Measurements from ENCODE around the gene HS1BP3. TPM values are rescaled to one million over a fixed set of nuclear protein-coding genes. Genes with fewer than 3 reads are reported as not detected.

The HS1BP3 gene
- polyA plus RNA-seq (2013, experiment 1 of 4), result 28.6 TPM
- 30.1 TPM for polyA plus RNA-seq (2013, experiment 2 of 4)
- 21.9 TPM for polyA plus RNA-seq (2013, experiment 3 of 4)
- polyA plus RNA-seq (2013, experiment 4 of 4), result 24.8 TPM

- WGBS, 2 experiments, result 2% methylated on average over 72 of the region's 72 CpGs
- H3K36me3 ChIP-seq (ENCODE audit: control insufficient read depth, insufficient read depth, low read length), result no peaks in the 10 kb centered on the region
- peaks cover 8% of the 10 kb centered on the region for H3K27me3 ChIP-seq (ENCODE audit: control insufficient read depth, insufficient read depth, low read length, poor library complexity, severe bottlenecking)
- H3K27ac ChIP-seq (ENCODE audit: insufficient read depth, low read depth, low read length, poor library complexity, severe bottlenecking), result no peak within 1 kb of the TSS
- no peaks in the 10 kb centered on the region for H3K4me1 ChIP-seq (ENCODE audit: control insufficient read depth, insufficient read depth, low read length)
- H3K9me3 ChIP-seq (ENCODE audit: control insufficient read depth, low read length), result no peaks in the 10 kb centered on the region
- H3K4me3 ChIP-seq (ENCODE audit: insufficient read depth, low read depth, low read length), result peak within 1 kb of the TSS; percentile 80
Observed at GRCh38 chr2:20650877-20651730, at the start of gene HS1BP3. HS1BP3 (minus strand) TSS chr2:20651098; CDS start chr2:20651063, 35 bp downstream.

GRCh38 chr2:20698916-20699613 lies 48.2 kb upstream of the HS1BP3 start:
- Histone ChIP-seq H3K36me3 (ENCODE audit: control insufficient read depth, insufficient read depth, low read length) (no peaks in the 10 kb centered on the region), H3K27me3 (ENCODE audit: control insufficient read depth, insufficient read depth, low read length, poor library complexity, severe bottlenecking) (no peaks in the 10 kb centered on the region), H3K9me3 (ENCODE audit: control insufficient read depth, low read length) (no peaks in the 10 kb centered on the region), H3K4me1 (ENCODE audit: control insufficient read depth, insufficient read depth, low read length) (no peaks in the 10 kb centered on the region), H3K4me3 (ENCODE audit: insufficient read depth, low read depth, low read length) (no peak overlapping the region), H3K27ac (ENCODE audit: insufficient read depth, low read depth, low read length, poor library complexity, severe bottlenecking) (no peak overlapping the region)
- WGBS, 2 experiments, result 96 to 98% methylated on average over 4 of the region's 4 CpGs

GRCh38 chr2:20697322-20697934 lies 46.5 kb upstream of the HS1BP3 start:
- H3K9me3 ChIP-seq (ENCODE audit: control insufficient read depth, low read length), result no peaks in the 10 kb centered on the region
- no CpG with 5 or more reads among the region's 2 CpGs for WGBS, 2 experiments
- no peaks in the 10 kb centered on the region for H3K36me3 ChIP-seq (ENCODE audit: control insufficient read depth, insufficient read depth, low read length)
- H3K4me1 ChIP-seq (ENCODE audit: control insufficient read depth, insufficient read depth, low read length), result no peaks in the 10 kb centered on the region
- H3K27ac ChIP-seq (ENCODE audit: insufficient read depth, low read depth, low read length, poor library complexity, severe bottlenecking), result no peak overlapping the region
- no peaks in the 10 kb centered on the region for H3K27me3 ChIP-seq (ENCODE audit: control insufficient read depth, insufficient read depth, low read length, poor library complexity, severe bottlenecking)
- H3K4me3 ChIP-seq (ENCODE audit: insufficient read depth, low read depth, low read length), result no peak overlapping the region

GRCh38 chr2:20696366-20696765 lies 45.5 kb upstream of the HS1BP3 start:
- H3K36me3 ChIP-seq (ENCODE audit: control insufficient read depth, insufficient read depth, low read length), result no peaks in the 10 kb centered on the region
- H3K27me3 ChIP-seq (ENCODE audit: control insufficient read depth, insufficient read depth, low read length, poor library complexity, severe bottlenecking), result no peaks in the 10 kb centered on the region
- no peaks in the 10 kb centered on the region for H3K4me1 ChIP-seq (ENCODE audit: control insufficient read depth, insufficient read depth, low read length)
- no peak overlapping the region for H3K4me3 ChIP-seq (ENCODE audit: insufficient read depth, low read depth, low read length)
- 90 to 96% methylated on average over 2 of the region's 2 CpGs for WGBS, 2 experiments
- H3K27ac ChIP-seq (ENCODE audit: insufficient read depth, low read depth, low read length, poor library complexity, severe bottlenecking), result no peak overlapping the region
- no peaks in the 10 kb centered on the region for H3K9me3 ChIP-seq (ENCODE audit: control insufficient read depth, low read length)

- Histone ChIP-seq H3K27ac (ENCODE audit: insufficient read depth, low read depth, low read length, poor library complexity, severe bottlenecking) (no peak overlapping the region), H3K27me3 (ENCODE audit: control insufficient read depth, insufficient read depth, low read length, poor library complexity, severe bottlenecking) (no peaks in the 10 kb centered on the region), H3K4me3 (ENCODE audit: insufficient read depth, low read depth, low read length) (no peak overlapping the region), H3K36me3 (ENCODE audit: control insufficient read depth, insufficient read depth, low read length) (no peaks in the 10 kb centered on the region), H3K4me1 (ENCODE audit: control insufficient read depth, insufficient read depth, low read length) (no peaks in the 10 kb centered on the region), H3K9me3 (ENCODE audit: control insufficient read depth, low read length) (no peaks in the 10 kb centered on the region)
- 94 to 95% methylated on average over 3 of the region's 3 CpGs for WGBS, 2 experiments
Observed at GRCh38 chr2:20693317-20693716, 42.4 kb upstream of the HS1BP3 start.

GRCh38 chr2:20692081-20692480 lies 41.2 kb upstream of the HS1BP3 start:
- H3K27ac ChIP-seq (ENCODE audit: insufficient read depth, low read depth, low read length, poor library complexity, severe bottlenecking), result no peak overlapping the region
- no peaks in the 10 kb centered on the region for H3K9me3 ChIP-seq (ENCODE audit: control insufficient read depth, low read length)
- no peaks in the 10 kb centered on the region for H3K4me1 ChIP-seq (ENCODE audit: control insufficient read depth, insufficient read depth, low read length)
- H3K36me3 ChIP-seq (ENCODE audit: control insufficient read depth, insufficient read depth, low read length), result no peaks in the 10 kb centered on the region
- H3K4me3 ChIP-seq (ENCODE audit: insufficient read depth, low read depth, low read length), result no peak overlapping the region
- 88 to 91% methylated on average over 2 of the region's 2 CpGs for WGBS, 2 experiments
- no peaks in the 10 kb centered on the region for H3K27me3 ChIP-seq (ENCODE audit: control insufficient read depth, insufficient read depth, low read length, poor library complexity, severe bottlenecking)

GRCh38 chr2:20691076-20691734 lies 40.3 kb upstream of the HS1BP3 start:
- peaks cover 6% of the 10 kb centered on the region for H3K36me3 ChIP-seq (ENCODE audit: control insufficient read depth, insufficient read depth, low read length)
- H3K27ac ChIP-seq (ENCODE audit: insufficient read depth, low read depth, low read length, poor library complexity, severe bottlenecking), result no peak overlapping the region
- H3K4me1 ChIP-seq (ENCODE audit: control insufficient read depth, insufficient read depth, low read length), result no peaks in the 10 kb centered on the region
- 94 to 95% methylated on average over 6 of the region's 6 CpGs for WGBS, 2 experiments
- no peaks in the 10 kb centered on the region for H3K27me3 ChIP-seq (ENCODE audit: control insufficient read depth, insufficient read depth, low read length, poor library complexity, severe bottlenecking)
- H3K4me3 ChIP-seq (ENCODE audit: insufficient read depth, low read depth, low read length), result no peak overlapping the region
- H3K9me3 ChIP-seq (ENCODE audit: control insufficient read depth, low read length), result no peaks in the 10 kb centered on the region

- no peaks in the 10 kb centered on the region for H3K4me1 ChIP-seq (ENCODE audit: control insufficient read depth, insufficient read depth, low read length)
Observed at GRCh38 chr2:20689428-20690264, 38.7 kb upstream of the HS1BP3 start.

GRCh38 chr2:20687260-20687832 lies 36.4 kb upstream of the HS1BP3 start:
- Histone ChIP-seq H3K4me3 (ENCODE audit: insufficient read depth, low read depth, low read length) (no peak overlapping the region), H3K9me3 (ENCODE audit: control insufficient read depth, low read length) (no peaks in the 10 kb centered on the region), H3K4me1 (ENCODE audit: control insufficient read depth, insufficient read depth, low read length) (no peaks in the 10 kb centered on the region), H3K27ac (ENCODE audit: insufficient read depth, low read depth, low read length, poor library complexity, severe bottlenecking) (no peak overlapping the region), H3K36me3 (ENCODE audit: control insufficient read depth, insufficient read depth, low read length) (peaks cover 9% of the 10 kb centered on the region), H3K27me3 (ENCODE audit: control insufficient read depth, insufficient read depth, low read length, poor library complexity, severe bottlenecking) (no peaks in the 10 kb centered on the region)
- 96 to 99% methylated on average over 4 of the region's 4 CpGs for WGBS, 2 experiments

More at GRCh38 chr2:20689428-20690264, 38.7 kb upstream of the HS1BP3 start:
- Histone ChIP-seq H3K4me3 (ENCODE audit: insufficient read depth, low read depth, low read length) (no peak overlapping the region), H3K9me3 (ENCODE audit: control insufficient read depth, low read length) (no peaks in the 10 kb centered on the region), H3K27ac (ENCODE audit: insufficient read depth, low read depth, low read length, poor library complexity, severe bottlenecking) (no peak overlapping the region), H3K36me3 (ENCODE audit: control insufficient read depth, insufficient read depth, low read length) (peaks cover 9% of the 10 kb centered on the region), H3K27me3 (ENCODE audit: control insufficient read depth, insufficient read depth, low read length, poor library complexity, severe bottlenecking) (no peaks in the 10 kb centered on the region)
- 89 to 91% methylated on average over 11 of the region's 11 CpGs for WGBS, 2 experiments

Measured in ectodermal cell (in vitro differentiated cells).